NCI-H146 (cell line): ENCODE results near the gene LRMDA.

Experiments
- DNase-seq: peaks from one replicate; lab custom pipeline; 2025; lab: John Stamatoyannopoulos, UW

LRMDA gene

DNA sequence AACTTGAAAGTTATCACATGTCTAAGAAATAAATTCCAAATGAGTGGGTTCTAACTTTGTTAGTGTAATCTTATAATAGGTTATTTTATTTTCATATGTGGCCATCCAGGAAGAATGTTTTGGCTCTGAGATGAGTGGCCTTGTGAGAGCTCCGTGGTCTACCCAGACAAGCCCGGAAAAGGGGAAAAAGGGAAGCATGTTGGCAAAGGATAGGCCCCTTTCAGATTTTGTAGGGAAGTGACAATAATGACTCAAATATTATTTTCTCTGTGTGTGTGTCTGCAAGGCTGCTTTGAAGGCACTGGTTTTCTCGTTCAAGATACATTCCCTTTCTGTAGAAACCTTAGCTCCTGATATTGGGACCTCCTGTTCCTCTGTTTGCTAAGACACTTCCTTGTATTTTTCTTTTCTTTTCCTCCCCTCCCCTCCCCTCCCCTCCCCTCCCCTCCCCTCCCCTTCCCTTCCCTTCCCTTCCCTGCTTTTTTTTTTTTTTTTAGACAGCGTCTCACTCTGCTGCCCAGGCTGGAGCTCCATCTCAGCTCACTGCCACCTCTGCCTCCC is 240.8 kb downstream of the LRMDA start:
- DNase-seq = no peak

DNA sequence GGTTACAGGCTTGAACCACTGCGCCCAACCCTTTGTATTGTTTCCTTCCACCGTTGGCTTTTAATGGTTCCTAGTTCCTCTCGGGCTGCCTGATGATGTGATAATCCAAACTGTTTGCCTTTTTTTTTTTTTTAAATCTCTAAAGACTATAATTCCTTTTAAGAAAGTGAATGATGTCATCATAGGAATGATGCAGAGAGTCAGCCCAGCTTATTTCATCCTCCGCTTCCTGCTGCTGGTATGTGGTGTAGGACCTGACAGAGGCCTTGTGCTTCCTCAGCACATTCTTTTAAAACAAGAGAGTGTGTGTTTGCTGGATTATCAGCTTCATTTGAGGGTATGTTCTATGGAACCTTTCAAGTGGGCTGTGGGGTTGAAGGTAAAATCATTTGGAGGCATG is 241.4 kb downstream of the LRMDA start:
- DNase-seq = no peak

DNA sequence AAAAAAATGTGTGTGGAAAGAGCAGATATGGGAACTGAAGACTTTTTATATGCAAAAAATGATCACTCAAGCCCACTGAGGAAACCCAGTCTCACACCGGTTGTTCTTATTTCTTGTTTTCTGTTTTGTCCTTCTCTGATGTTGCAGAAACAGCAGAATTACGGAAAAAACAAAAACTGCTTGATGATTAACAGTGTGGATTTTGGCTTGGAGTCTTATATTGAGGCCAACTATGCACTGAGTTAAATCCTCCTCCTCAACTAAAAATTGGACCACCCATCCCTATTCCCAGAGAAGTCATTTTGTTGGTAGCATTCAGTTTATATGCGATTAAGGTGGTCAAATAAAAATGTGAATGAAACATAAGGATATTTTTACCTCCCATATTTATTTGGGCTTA is 246.1 kb downstream of the LRMDA start:
- no peak for DNase-seq

DNA sequence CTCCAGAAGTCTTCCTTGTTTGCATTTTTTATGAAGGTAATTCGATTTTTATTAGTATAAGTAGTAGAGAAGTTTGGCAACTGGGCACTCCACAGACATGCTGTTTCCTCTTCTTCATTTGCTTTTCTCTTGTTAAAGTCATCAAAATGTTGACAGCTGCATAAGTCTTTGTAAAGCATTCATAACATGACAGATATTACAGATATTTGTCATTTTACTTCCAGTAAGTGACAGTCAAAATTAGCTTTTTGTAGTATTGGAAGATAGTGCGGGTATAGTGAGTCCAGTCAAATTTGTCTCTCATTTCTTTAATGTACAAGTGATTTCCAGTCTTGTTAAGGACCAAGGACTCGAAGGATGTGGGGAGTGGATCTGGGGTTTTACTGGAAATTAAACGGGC is 247.1 kb downstream of the LRMDA start:
- DNase-seq = no peak

DNA sequence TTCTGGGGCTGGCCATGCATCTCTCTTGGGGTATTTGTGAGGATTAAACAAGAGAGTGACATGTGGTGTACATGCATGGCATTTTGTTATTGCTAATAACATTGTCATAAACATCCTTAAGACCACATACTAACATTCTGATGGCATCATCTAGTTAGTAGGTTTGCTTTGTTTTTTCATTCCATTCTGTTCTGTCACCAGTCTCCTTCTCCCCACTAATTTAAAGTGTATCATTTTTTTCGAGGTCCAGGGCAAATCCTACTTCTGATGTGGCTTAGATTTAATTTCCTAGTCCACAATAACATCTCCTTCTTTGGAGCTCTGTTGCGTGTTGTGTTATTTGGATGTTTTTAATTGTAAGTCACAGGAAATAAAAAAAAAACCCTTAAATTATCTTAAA is 248.1 kb downstream of the LRMDA start:
- no peak for DNase-seq

DNA sequence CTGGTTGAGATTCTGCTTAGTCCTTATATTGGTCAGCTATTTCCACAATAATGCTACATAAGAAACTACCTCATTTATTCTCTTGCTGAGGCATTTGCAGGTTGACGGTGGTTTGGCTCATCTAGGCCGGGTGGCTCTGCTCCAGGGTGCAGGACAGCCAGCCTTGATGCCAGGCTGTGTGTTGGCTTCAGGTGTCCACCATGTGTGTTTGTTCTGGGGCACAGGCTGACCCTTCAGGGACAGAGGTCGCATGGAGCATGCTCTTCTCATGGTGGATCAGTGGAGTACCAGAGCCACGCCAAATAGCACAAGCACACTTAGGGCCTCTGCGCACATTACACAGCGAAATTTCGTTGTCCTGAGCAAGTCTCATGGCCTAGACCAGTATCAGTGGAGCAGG is 249.9 kb downstream of the LRMDA start:
- no peak for DNase-seq

DNA sequence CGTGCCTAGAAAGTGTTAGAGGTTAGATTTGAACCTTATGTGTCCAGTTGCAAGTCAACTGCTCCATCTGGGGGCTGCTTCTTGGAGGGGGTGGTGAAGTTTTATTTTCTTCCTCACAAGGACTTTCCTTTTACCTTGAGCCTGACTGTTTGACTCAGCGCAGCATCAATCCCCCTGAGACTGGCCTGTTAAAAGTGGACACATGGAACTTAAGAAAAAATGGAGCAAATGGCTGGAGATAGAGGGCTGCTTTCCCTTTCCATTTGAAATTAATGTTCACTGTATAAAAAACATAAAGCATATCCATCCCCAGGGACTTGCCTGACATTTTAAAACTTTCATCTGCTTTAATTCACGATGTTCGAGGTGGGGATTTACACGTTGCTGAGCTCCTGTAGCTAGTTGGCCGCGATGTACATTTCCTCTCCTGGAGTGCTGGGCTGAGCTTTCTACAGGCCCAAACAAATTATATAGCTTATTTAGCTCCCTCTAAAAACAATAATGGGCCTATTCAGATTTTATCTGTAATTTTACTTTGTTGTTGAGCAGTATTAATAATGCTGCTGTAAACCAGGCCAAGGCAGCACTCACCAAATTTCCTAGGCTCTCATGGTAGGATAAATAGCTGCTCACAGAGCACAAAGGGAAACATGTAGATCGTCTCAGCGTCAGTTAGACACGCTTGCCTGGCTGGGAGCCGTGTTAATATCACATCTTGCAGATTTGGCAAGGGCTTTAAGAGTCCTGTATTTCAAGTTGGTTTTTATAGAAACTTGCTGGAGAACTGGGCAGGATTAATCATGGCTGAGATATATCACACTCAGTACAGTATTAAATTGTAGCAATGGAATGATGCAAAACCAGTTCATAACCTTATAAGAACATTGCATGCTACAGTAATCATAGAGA is 251.5 kb downstream of the LRMDA start:
- DNase-seq = no peak

DNA sequence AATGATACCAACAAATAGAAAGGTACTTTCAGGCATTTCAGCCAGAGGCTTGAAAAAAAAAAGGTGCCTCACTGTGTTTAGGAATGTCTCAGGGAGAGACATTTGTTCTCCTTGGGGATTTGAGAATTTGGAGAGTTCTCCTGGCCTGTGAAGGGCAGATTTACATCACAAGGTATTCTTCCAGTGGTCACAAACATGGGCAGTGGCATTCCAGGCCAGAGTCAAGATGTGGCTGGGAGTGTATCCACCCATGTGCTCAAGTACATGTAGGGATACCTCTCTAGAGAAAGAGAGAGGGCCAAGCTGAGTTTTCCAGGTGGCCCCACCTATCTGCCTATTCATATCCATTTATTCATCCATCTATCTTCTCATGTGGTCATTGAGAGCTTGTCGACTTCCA is 253.8 kb downstream of the LRMDA start:
- DNase-seq = no peak

DNA sequence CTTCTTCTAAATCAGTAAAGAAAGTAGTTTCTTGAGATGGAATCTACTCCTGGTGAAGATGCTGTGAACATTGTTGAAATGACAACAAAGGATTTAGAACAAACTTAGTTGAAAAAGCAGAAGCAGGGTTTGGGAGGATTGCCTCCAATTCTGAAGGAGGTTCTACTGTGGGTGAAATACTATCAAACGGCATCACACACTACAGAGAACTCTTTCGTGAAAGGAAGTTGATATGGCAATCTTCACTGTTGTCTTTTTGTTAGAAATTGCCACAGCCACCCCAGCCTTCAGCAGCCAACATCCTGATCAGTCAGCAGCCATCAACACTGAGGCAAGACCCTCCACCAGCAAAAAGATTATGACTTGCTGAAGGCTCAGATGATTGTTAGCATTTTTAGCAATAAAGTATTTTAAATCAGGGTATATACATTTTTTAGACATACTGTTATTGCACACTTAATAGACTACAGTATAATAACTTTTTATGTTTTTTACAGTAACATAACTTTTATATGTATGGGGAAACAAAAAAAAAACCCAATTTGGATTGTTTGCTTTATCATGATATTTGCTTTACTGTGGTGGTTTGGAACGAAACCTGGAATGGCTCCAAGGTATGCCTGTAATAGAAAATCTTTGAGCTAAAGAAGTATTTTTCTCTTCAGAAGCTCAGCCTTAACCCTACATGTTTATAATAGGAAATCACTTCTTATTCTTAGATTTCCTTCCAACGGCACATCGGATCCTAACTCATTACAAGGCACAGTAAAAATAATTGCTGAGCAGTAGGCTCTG is 257.3 kb downstream of the LRMDA start:
- no peak for DNase-seq

DNA sequence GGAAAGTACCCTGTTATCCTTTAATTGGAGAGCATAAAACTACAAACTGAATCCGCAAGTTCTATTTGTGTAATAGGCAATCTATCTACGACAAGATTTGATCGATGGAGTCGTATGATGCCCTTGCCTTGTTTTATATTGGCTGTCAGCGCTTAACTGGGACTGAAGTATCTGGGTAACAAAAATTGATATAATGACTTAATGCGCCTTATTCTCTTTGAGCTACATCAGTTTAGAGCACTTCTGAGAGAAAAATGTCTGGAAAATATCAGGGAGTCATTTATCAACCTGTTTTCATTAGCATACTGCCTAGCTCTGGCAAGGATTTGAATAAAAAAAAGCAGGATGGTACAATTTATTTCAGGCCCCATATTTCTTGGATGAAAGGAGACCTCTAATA is 262.1 kb downstream of the LRMDA start:
- no peak for DNase-seq

DNA sequence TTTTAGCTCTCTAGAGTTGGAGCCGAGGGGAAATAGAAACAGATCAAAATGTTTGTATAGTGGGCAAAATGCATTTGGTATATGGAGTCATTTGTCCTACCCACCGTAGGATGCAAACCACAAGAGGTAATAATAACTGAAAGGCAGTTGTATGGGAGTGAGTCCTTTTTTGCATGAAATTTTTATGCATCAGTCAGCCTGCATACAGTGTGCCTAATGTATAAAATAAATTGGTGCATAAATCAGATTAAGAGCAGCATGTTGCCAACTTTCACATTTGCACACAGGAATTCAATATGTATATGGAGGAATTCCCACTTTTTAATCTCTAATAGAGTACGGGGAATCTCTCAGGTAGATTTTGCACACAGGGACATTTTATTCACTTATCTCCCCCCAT is 262.8 kb downstream of the LRMDA start:
- no peak for DNase-seq

DNA sequence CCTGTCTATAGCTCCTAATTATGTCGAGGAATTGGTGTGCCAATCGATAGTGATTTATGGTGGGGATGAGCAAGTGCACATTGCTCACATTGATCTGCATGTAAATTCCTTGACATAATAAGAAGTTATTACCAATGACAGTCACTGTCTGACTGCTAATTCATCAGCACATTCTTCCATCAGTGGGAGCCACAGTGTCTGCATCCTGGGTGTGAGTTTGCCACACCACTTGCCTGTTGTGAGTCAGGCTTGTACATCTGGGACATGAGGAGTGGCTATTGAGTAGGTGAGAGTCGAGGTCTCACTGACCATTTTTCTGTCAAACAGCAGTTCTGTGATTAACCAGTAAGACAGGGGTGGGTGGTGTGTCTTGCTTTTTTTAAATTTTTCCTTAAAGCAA is 263.4 kb downstream of the LRMDA start:
- DNase-seq = no peak

DNA sequence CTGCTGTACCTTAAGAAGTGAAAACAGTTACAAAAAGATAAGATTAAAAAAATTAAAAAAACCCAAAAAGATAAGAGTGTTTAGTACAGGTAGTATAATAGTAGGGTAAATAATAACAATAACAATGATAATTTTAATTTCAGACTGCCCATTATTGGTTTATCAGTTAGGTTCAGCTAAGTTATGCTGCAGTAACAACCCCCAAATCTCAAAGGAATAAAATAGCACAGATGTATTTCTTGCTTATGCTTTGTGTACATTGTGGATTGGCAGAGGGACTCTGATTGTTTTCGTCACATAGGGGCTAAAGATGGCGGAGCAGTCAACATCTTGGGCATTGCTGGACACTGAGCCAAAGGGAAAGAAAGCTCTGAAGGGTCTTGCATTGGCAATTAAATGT is 264.6 kb downstream of the LRMDA start:
- DNase-seq = no peak

DNA sequence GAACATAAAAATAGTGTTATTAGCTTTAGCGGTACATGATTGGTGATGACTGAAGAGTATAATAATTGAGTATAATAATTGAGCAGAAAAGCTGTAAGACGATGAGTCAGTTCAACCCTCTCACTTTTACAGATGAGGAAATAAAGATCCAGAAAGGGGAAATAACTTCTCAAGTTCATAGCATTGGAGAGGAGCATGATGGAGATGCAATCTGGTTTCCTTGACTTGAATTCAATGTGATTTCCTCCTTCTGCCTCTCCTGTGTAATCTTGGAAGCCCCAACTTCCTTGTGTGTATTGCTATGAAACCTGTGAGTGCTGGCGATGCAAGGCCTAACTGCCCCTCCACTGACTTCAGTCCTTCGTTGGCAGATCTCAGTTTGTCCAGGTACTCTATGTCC is 265.1 kb downstream of the LRMDA start:
- no peak for DNase-seq

DNA sequence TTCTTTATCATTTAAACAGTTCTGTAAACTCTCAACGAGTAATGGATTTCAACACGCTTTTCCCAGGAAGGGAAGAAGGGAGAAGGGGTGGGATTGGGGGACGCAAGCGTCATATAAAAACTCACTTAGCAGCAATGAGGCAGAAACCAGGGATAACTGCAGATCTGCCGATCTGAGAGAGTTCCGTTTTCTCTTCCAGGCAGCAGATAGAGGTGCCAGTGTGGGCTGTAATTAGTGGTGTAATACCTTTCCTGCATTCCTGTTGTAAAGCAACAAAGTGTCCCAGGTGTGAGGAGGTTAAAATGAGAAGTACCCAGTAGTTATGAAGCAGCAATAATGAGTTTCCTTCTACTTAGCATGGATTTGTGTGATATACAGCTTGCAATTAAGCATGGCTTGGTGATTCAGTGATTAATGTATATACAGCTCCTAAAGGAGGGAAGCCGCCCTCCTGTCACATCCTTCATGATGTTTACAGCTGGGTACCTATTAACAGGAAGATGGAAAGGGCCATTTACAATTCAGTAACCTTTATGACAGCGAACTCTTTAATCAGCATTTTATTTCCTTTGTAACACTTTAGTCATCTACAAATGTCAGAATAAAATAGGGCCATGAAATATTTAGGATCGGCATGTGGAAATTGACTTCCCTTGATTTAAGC is 271.9 kb downstream of the LRMDA start:
- no peak for DNase-seq

DNA sequence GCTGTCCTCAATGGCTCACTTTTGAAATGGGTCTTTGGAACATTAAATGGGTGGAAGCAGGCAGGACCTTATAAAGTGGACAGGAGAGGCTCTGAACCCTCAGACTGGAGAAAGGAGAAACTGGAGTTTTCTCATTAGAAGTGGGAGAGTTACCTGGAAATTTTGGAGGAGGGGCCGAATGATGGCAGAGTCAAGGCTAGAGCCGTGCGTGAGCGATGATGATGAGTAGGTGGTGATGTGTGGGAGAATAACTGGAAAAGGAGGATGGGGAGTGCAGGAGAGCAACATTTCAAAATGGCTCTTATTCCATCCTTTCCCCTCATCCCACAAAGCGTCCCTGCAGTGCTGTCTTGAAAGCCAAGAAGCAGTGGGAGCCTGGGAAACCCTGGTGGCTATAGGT is 274.0 kb downstream of the LRMDA start:
- no peak for DNase-seq

DNA sequence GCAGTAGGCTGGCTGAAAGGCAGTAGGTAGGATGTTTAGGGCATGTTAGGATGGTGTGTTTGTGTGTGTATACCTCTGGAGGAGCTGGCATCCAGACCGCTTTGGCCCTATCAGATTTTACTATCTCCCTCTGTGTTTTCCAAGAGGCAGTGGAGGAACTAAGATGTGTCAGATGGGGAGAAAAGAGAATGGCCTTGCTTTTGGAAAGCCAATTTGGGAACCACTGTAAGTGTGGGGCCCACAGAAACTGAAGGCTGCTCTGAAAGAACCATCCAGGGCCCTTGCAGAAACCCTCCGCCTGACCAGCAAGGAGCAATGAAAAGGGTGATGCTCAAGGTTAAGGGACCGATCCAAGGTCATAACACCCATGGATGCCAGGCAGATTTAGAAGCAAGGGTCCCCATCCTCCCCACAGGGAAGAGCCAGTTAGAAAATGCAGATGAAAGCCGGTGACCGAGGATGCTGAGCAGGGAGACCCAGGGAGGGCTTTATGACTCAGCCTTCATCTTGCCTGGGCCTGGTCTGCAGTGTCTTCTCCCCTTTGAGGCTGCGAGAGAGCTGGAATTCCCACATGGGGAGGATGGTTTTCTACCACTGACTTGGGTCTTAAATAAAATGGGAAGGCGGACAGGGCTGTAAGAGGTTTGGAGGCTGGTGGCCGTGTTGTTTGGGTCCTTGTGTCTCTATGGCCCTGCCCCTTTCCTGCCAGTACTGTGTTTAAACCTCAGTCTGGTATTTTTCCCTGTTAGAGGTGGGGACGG is 275.8 kb downstream of the LRMDA start:
- no peak for DNase-seq

DNA sequence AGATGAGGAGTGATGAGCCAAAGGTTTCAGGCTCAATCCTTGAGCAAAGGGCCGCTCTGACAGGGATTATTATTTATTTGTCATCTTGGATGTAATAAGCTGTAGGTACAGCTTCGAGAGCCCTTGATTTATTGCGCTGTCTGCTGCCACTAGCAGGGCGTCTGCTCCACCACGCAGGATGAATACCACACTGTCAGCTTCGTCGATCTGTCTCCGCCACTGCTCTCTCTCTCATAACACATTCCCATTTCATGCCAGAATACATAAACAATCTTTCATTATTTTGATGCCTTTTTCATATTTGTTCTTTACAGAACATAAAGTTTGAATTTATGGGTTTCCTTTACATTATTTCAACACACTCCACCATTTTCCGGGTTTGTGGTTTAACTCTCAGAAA is 276.6 kb downstream of the LRMDA start:
- DNase-seq = no peak

DNA sequence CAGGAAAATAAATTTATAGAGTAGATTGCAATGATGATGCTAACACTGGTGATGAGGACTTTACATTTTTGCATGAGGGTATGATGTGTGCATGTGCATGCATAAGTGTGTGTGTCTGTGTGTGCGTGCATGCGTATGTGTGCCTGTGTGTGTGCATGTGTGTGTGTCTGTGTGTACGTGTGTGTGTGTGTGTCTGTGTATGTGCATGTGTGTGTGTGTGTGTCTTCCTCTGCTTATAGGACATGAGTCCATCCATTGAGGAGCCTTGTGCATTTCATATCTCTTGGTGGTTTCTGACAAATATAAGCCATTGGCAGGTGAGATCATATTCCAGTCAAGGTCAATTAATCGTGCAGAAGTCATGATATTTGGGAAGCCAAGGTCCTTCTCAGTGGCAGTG is 277.8 kb downstream of the LRMDA start:
- no peak for DNase-seq

DNA sequence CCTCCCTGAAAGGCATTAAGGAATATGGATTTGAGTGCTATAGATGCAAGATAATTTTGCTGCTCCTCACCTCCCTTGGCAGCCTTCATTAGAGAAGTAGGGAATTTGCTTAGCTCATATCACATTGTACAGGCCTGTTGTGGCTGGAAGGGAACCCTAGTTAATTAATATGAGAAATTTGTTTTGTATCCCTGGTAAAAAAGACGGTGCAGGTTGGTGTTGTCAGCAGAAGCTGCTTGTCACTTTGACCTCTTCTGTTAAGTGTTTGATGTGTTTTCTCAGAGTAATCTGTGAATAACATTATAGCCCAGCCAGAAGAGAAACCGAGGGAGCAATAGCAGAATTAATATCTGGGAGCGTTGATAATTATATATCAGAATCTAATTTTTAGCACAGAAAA is 278.4 kb downstream of the LRMDA start:
- no peak for DNase-seq

DNA sequence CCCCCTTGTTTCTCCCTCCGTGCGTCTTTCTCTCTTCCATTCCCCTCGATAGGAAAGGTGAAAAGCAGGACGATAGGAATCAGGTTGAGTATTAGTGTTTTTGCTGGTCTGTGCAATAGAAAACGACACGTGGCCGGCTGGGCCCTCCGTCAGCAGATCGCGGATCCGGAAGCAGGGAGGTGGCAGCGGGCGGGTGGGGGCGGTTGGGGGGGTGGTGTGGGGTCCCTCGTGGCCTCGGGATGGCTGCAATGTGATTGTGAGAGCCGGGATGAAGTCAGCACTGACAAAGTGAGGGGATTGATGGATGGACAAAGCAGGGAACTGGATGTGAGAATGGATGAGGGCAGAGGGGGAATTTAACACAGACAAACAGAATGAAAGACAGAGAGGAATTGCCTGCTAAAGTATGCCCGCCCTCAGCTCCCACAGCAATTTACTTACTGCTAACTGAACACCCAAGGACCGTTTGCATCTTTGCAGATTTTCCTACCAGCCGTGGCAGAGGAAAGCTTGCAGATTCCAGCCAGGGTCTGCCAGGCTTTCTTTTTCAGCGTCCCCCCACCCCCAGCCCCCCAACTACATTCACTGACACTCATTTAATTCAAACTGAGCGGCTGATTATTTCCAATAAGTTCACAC is 280.9 kb downstream of the LRMDA start:
- DNase-seq = peak; percentile 83
